Stimulated activated naive CD8-positive, alpha-beta T cell treated with anti-CD3 and anti-CD28 coated beads, Interleukin-15, amount 100 ng/mL, for 72 hours (primary cell): ENCODE measurements around the gene YWHAQ.

Experiments
- ATAC-seq: fragments of 150-1000 bp; cut with Tn5 transposase; 2 replicates; pipeline ENCODE4 v1.10.0; 2021; ENCODE audit warnings: mild to moderate bottlenecking, moderate library complexity
- DNase-seq, 2 donors: peaks; one replicate each; pipeline ENCODE4 v3.0.0; 2021 to 2022
- H3K27ac Mint-ChIP-seq, 2 donors: one replicate each; pipeline ENCODE4 v1.8.0; 2022; ENCODE audit warnings: mild to moderate bottlenecking in 2 of 2, mixed read lengths in 2 of 2, moderate library complexity in 2 of 2
- H3K27me3 Mint-ChIP-seq: one replicate; pipeline ENCODE4 v1.8.0; 2022; ENCODE audit warnings: mixed read lengths
- H3K4me1 Mint-ChIP-seq: one replicate; pipeline ENCODE4 v1.8.0; 2022; ENCODE audit warnings: mild to moderate bottlenecking, mixed read lengths
- H3K4me3 Mint-ChIP-seq, 2 donors: one replicate each; pipeline ENCODE4 v1.8.0; 2022; ENCODE audit warnings: mild to moderate bottlenecking in 2 of 2, mixed read lengths in 2 of 2, moderate library complexity in 1 of 2
- H3K9me3 Mint-ChIP-seq, 2 donors: one replicate each; pipeline ENCODE4 v1.8.0; 2022; ENCODE audit warnings: mixed read lengths in 2 of 2

YWHAQ gene

DNA sequence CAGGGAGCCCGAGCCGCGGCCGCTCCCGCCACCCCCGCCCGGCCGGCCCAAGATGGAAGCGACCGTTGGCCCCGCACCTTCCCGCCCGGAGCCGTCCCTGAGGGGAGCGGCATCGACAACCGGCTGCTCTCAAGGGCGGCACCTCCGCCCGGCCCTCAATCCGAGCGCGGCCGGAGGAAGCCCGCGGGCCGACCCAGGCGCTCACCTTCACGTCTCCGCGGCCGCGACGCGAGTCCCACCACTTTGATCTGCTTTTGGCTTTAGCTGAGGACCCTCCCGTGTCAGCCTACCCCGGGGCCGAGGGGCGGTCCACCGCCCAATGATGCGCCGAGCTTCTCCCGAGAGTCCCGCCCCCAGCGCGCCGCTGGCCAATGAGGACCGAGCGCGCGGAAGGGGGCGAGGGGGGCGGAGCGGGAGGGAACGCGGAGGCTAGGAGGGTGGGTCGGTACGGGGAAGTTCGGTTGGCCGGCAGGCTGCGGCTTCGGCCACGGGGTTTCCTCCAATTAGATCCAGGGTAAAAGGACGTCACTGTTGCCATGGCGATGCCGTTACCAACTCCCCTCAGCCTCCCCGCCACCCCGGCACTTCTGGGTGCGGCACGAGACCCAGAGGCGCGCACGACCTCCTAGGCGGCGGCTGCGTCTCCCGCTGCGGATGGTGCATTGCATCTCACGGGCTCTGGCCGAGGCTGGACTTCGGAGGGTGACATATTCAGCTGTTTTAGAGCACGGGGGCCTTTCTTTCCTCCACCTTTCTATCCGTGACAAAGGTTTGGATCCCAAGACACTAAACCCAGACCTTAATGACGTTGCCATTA lies at the start of gene YWHAQ:
YWHAQ (minus strand) TSS at position 262 of the 817 bp plus-strand sequence. CDS start 545 bp downstream, outside the sequence.
- peaks cover 49% of the 10 kb centered on the region for H3K4me1 Mint-ChIP-seq
- DNase-seq (peak; percentile 98), ATAC-seq (peak; percentile 94)
- peak within 1 kb of the TSS; percentile 91 to 94 for H3K4me3 Mint-ChIP-seq
- peaks cover 0 to 7% of the 10 kb centered on the region in 2 donors for H3K9me3 Mint-ChIP-seq
- peak within 1 kb of the TSS; percentile 96 to 99 for H3K27ac Mint-ChIP-seq
- peaks cover 10% of the 10 kb centered on the region for H3K27me3 Mint-ChIP-seq

DNA sequence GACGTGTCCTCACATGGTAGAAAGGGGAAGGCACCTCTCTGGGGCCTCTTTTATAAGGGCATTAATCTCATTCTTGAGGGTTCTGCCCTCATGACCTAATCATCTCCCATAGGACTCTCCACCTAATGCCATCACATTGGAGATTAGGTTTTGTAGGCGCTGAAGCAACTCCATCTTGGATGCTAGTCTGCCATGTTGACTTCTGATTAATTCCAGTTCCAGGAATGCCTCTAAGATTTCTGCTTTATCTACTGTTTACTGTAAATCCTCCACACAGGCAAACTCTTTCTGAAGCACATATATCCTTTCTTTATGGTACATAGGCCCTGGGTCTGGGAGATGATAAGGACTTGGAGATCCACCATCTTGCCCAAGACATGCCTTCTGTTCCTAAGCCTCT lies 49.3 kb upstream of the YWHAQ start:
- no peak for ATAC-seq
- no peak for DNase-seq
- H3K4me1 Mint-ChIP-seq = peaks cover 9% of the 10 kb centered on the region
- peaks cover 7% of the 10 kb centered on the region for H3K27me3 Mint-ChIP-seq
- no peak overlapping the region for H3K4me3 Mint-ChIP-seq
- no peaks in the 10 kb centered on the region for H3K9me3 Mint-ChIP-seq
- no peak overlapping the region for H3K27ac Mint-ChIP-seq

DNA sequence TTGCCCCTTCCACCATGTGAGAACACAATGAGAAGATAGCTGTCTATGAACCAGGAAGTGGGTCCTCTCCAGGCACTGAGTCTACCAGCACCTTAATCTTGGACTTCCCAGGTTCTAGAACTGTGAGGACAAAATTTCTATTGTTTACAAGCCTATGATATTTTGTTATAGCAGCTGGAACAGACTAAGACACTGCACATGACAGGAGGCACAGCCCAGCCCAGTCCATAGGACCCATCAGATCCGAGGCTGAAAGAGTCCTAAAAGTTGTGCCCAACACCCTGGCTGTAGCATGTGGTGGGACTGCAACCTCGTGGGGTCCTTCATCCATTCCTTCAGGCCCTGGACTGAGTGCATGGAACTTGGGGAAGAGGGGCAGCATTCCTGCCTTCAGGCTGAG lies 48.4 kb upstream of the YWHAQ start:
- no peak for DNase-seq
- Mint-ChIP-seq H3K4me3 (no peak overlapping the region), H3K27ac (peak overlapping the region in 1 of 2 donors; percentile 54), H3K27me3 (peaks cover 13% of the 10 kb centered on the region), H3K9me3 (no peaks in the 10 kb centered on the region), H3K4me1 (peaks cover 9% of the 10 kb centered on the region)
- no peak for ATAC-seq

GRCh38 chr2:9678544-9678943 lies 47.7 kb upstream of the YWHAQ start:
- Mint-ChIP-seq H3K9me3 (no peaks in the 10 kb centered on the region), H3K27ac (no peak overlapping the region), H3K4me3 (no peak overlapping the region), H3K27me3 (peaks cover 13% of the 10 kb centered on the region), H3K4me1 (peaks cover 9% of the 10 kb centered on the region)
- DNase-seq = no peak
- no peak for ATAC-seq

- Mint-ChIP-seq H3K9me3 (no peaks in the 10 kb centered on the region), H3K27me3 (peaks cover 13% of the 10 kb centered on the region), H3K4me1 (no peaks in the 10 kb centered on the region), H3K4me3 (no peak overlapping the region), H3K27ac (no peak overlapping the region)
- no peak for ATAC-seq
- no peak for DNase-seq
Observed at GRCh38 chr2:9675415-9676351, 44.9 kb upstream of the YWHAQ start.

DNA sequence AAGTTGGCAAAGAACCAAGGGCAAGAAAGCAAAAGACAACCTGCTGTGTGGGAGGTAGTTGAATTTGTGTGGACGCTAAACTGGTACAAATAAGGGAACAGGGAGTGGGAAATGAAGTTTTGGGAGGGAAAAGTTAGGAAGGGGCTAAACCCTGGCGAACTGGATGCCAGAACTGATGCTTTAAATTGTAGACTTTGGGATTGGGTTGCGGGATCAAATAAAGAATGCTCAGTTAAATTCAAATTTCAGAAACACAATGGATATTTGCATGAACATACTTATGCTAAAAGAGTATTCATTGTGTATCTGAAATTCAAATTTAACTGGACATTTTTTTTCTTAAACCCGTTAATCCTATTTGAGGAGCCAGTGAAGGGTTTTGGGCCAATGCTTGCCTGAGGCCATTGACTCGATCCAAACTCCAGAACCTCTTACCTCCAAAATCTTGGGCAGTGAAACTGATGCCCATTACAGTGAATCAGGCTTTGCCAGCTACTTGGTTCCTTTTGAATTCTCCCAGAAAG lies 44.2 kb upstream of the YWHAQ start:
- Mint-ChIP-seq H3K27ac (no peak overlapping the region), H3K9me3 (no peaks in the 10 kb centered on the region), H3K4me1 (no peaks in the 10 kb centered on the region), H3K4me3 (no peak overlapping the region), H3K27me3 (peaks cover 13% of the 10 kb centered on the region)
- DNase-seq (no peak), ATAC-seq (no peak)

GRCh38 chr2:9673914-9674481 lies 43.2 kb upstream of the YWHAQ start:
- ATAC-seq (no peak), DNase-seq (no peak)
- H3K4me1 Mint-ChIP-seq = no peaks in the 10 kb centered on the region
- H3K27ac Mint-ChIP-seq = no peak overlapping the region
- H3K27me3 Mint-ChIP-seq = peaks cover 13% of the 10 kb centered on the region
- H3K4me3 Mint-ChIP-seq = no peak overlapping the region
- no peaks in the 10 kb centered on the region for H3K9me3 Mint-ChIP-seq

GRCh38 chr2:9668687-9669345 lies 38.0 kb upstream of the YWHAQ start:
- H3K27me3 Mint-ChIP-seq = peaks cover 8% of the 10 kb centered on the region
- H3K9me3 Mint-ChIP-seq = no peaks in the 10 kb centered on the region
- H3K4me3 Mint-ChIP-seq = no peak overlapping the region
- no peak overlapping the region for H3K27ac Mint-ChIP-seq
- ATAC-seq (no peak), DNase-seq (no peak)
- H3K4me1 Mint-ChIP-seq = peaks cover 5% of the 10 kb centered on the region

DNA sequence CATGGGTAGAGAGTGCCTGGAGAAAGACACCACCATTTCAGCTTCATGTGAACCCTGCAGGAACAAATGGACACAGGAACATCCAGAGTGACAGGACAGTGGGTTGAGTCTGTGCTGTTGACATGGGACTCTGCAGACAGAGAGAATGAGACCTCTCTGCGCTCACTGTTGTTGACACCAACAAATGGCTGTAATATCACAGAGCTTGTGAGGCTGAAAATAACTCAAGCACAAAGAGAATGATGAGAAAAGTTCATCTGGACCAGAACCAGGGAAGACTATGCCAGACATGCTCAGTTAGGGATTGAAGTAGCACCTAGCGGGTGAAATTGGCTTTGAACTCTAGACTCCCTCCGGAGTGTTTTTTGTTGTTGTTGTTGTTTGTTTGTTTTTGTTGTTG lies 37.0 kb upstream of the YWHAQ start:
- no peak for ATAC-seq
- Mint-ChIP-seq H3K27ac (peak overlapping the region in 1 of 2 donors; percentile 48), H3K4me3 (no peak overlapping the region)

GRCh38 chr2:9666306-9666705 lies 35.5 kb upstream of the YWHAQ start:
- Mint-ChIP-seq H3K4me3 (no peak overlapping the region), H3K9me3 (no peaks in the 10 kb centered on the region), H3K27me3 (peaks cover 8% of the 10 kb centered on the region), H3K4me1 (peaks cover 5% of the 10 kb centered on the region), H3K27ac (no peak overlapping the region)
- no peak for DNase-seq
- no peak for ATAC-seq

More for the DNA sequence above, 37.0 kb upstream of the YWHAQ start:
- Mint-ChIP-seq H3K9me3 (no peaks in the 10 kb centered on the region), H3K4me1 (peaks cover 5% of the 10 kb centered on the region), H3K27me3 (peaks cover 8% of the 10 kb centered on the region)
- DNase-seq = no peak

- Mint-ChIP-seq H3K4me3 (no peak overlapping the region), H3K27ac (no peak overlapping the region), H3K4me1 (peaks cover 5% of the 10 kb centered on the region), H3K9me3 (no peaks in the 10 kb centered on the region), H3K27me3 (peaks cover 8% of the 10 kb centered on the region)
- ATAC-seq (no peak), DNase-seq (no peak)
Observed at GRCh38 chr2:9665898-9666297, 35.1 kb upstream of the YWHAQ start.

DNA sequence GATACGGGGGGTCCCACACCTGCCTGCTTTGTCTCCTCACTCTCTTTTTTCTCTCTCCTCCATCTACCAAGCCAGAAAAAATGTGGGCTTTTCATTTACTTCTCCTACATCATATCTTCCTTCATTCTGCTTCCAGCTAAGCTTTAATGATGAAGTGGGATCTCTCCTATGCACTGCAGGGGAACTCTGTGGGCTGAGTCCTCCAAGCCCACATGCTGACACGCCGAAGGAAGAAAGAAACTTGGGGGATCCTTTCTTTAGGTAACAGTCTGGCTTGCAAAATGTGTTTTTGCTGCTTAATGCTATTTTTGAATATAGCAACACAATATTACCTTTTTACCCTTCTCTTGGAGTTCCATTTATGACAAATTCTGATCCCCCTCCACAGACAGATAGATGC lies 33.6 kb upstream of the YWHAQ start:
- H3K9me3 Mint-ChIP-seq = no peaks in the 10 kb centered on the region
- no peak overlapping the region for H3K4me3 Mint-ChIP-seq
- H3K27me3 Mint-ChIP-seq = peaks cover 8% of the 10 kb centered on the region
- ATAC-seq = no peak
- no peak overlapping the region for H3K27ac Mint-ChIP-seq
- no peak for DNase-seq
- peaks cover 5% of the 10 kb centered on the region for H3K4me1 Mint-ChIP-seq

GRCh38 chr2:9663008-9663879 lies 32.4 kb upstream of the YWHAQ start:
- H3K9me3 Mint-ChIP-seq = no peaks in the 10 kb centered on the region
- DNase-seq (no peak), ATAC-seq (no peak)
- no peak overlapping the region for H3K4me3 Mint-ChIP-seq
- H3K4me1 Mint-ChIP-seq = peaks cover 5% of the 10 kb centered on the region
- no peak overlapping the region for H3K27ac Mint-ChIP-seq
- H3K27me3 Mint-ChIP-seq = peaks cover 8% of the 10 kb centered on the region

- Mint-ChIP-seq H3K4me1 (peaks cover 10% of the 10 kb centered on the region), H3K27me3 (peaks cover 8% of the 10 kb centered on the region), H3K4me3 (no peak overlapping the region), H3K27ac (no peak overlapping the region), H3K9me3 (no peaks in the 10 kb centered on the region)
- ATAC-seq (no peak), DNase-seq (no peak)
Observed at GRCh38 chr2:9661261-9661660, 30.5 kb upstream of the YWHAQ start.
